ENCODE results near the gene DYSF. TPM values are rescaled to one million over a fixed set of nuclear protein-coding genes. Genes with fewer than 3 reads are reported as not detected.

Gene DYSF
- total and polyA plus RNA-seq, 2 donors from 2014 or later = 11.3 to 19.8 TPM

DNA sequence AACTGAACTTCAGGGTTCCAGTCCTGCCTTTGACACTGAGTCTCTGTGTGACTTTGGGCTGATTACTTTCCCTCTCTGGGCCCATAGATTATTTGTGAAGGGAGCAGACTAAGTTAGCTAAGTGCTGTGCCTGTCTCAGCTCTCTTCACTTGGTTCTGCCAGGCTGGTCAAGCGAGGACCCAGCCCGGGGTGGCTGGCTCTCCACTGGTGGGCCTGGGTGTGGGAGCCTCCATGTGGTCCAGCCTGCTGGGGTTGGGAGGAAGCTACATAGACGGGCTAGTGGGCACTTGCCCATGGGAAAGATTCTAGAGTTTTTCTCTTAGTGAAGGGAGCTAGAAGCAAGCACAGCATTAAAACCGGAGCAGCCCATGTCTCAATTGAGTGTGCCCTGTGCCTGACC, 59.0 kb downstream of the DYSF start:
- no peak for FAIRE-seq
- TF ChIP-seq, protein P1, sequence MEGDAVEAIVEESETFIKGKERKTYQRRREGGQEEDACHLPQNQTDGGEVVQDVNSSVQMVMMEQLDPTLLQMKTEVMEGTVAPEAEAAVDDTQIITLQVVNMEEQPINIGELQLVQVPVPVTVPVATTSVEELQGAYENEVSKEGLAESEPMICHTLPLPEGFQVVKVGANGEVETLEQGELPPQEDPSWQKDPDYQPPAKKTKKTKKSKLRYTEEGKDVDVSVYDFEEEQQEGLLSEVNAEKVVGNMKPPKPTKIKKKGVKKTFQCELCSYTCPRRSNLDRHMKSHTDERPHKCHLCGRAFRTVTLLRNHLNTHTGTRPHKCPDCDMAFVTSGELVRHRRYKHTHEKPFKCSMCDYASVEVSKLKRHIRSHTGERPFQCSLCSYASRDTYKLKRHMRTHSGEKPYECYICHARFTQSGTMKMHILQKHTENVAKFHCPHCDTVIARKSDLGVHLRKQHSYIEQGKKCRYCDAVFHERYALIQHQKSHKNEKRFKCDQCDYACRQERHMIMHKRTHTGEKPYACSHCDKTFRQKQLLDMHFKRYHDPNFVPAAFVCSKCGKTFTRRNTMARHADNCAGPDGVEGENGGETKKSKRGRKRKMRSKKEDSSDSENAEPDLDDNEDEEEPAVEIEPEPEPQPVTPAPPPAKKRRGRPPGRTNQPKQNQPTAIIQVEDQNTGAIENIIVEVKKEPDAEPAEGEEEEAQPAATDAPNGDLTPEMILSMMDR (IDR thresholded peaks at IDR 0.05; ENCODE audit: borderline replicate concordance, extremely low read depth, insufficient read depth) = no peak
- Histone ChIP-seq H3K9me3 (ENCODE audit: control insufficient read depth in 2 of 3, insufficient read depth in 1 of 3, low read length in 3 of 3) (no peaks in the 10 kb centered on the region), H3K36me3 (ENCODE audit: control insufficient read depth in 2 of 3, insufficient read depth in 3 of 3, low read length in 3 of 3) (no peaks in the 10 kb centered on the region), H3K9ac (ENCODE audit: low read length in 3 of 3) (no peak overlapping the region), H3K27ac (ENCODE audit: low read depth in 2 of 2, low read length in 2 of 2) (no peak overlapping the region), H3K4me3 (ENCODE audit: low read length in 3 of 3) (no peak overlapping the region), H3K27me3 (ENCODE audit: control insufficient read depth, insufficient read depth, low read length) (no peaks in the 10 kb centered on the region), H3K4me1 (ENCODE audit: control insufficient read depth in 2 of 3, insufficient read depth in 2 of 3, low read depth in 1 of 3, low read length in 3 of 3) (no peaks in the 10 kb centered on the region)
- no peak for DNase-seq
- intact Hi-C loops (cut with DNase I) = no loop called here

DNA sequence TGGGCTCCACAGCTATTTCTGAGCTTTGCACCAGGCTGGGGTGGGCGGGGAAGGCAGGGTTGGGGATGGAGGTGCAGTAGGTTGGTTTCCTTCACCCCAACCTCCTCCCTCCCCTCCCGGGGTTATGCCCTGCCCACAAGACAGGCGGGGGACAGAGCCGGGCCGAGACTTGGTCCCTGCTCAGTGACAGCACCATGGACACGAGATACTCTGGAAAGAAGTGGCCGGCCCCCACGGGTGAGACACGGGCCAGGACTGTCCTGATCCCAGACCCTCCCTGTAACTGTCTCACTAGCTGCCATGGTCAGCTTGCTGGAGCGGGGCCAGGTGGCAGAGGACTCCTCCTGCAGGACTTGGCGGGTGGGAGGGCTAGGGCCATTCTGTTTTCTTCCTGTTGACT, 59.7 kb downstream of the DYSF start:
- H3K9me3 ChIP-seq (ENCODE audit: control insufficient read depth in 2 of 3, insufficient read depth in 1 of 3, low read length in 3 of 3) = no peaks in the 10 kb centered on the region
- DNase-seq = peak in 1 of 5 donors; percentile 22

DNA sequence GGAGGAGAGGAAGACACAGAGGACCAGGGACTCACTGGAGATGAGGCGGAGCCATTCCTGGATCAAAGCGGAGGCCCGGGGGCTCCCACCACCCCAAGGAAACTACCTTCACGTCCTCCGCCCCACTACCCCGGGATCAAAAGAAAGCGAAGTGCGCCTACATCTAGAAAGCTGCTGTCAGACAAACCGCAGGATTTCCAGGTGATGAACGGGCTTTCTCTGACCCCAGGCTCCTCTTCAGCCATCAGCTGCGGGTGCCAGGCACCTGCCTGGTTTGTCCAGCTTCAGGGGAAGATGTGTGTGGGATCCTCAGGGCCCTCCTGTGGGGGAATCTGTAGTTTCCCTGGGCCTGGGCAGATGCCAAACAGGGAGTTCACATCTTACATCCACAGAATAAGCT, 60.4 kb downstream of the DYSF start:
- TF ChIP-seq, protein P1 (IDR thresholded peaks at IDR 0.05; ENCODE audit: borderline replicate concordance, extremely low read depth, insufficient read depth) = no peak
- FAIRE-seq = no peak
- H3K9me3 ChIP-seq (ENCODE audit: control insufficient read depth in 2 of 3, insufficient read depth in 1 of 3, low read length in 3 of 3) = no peaks in the 10 kb centered on the region
- H3K9ac ChIP-seq (ENCODE audit: low read length in 3 of 3) = no peak overlapping the region
- no peaks in the 10 kb centered on the region for H3K36me3 ChIP-seq (ENCODE audit: control insufficient read depth in 2 of 3, insufficient read depth in 3 of 3, low read length in 3 of 3)
- H3K4me3 ChIP-seq (ENCODE audit: low read length in 3 of 3) = no peak overlapping the region
- no peak overlapping the region for H3K27ac ChIP-seq (ENCODE audit: low read depth in 2 of 2, low read length in 2 of 2)
- H3K4me1 ChIP-seq (ENCODE audit: control insufficient read depth in 2 of 3, insufficient read depth in 2 of 3, low read depth in 1 of 3, low read length in 3 of 3) = no peaks in the 10 kb centered on the region
- DNase-seq = no peak
- no peaks in the 10 kb centered on the region for H3K27me3 ChIP-seq (ENCODE audit: control insufficient read depth, insufficient read depth, low read length)
- intact Hi-C loops (cut with DNase I) = no loop called here

More for the DNA sequence above, 59.7 kb downstream of the DYSF start:
- no peak for FAIRE-seq
- H3K4me3 ChIP-seq (ENCODE audit: low read length in 3 of 3) = no peak overlapping the region
- no peak overlapping the region for H3K9ac ChIP-seq (ENCODE audit: low read length in 3 of 3)
- no peaks in the 10 kb centered on the region for H3K27me3 ChIP-seq (ENCODE audit: control insufficient read depth, insufficient read depth, low read length)
- no peaks in the 10 kb centered on the region for H3K4me1 ChIP-seq (ENCODE audit: control insufficient read depth in 2 of 3, insufficient read depth in 2 of 3, low read depth in 1 of 3, low read length in 3 of 3)
- H3K27ac ChIP-seq (ENCODE audit: low read depth in 2 of 2, low read length in 2 of 2) = no peak overlapping the region
- intact Hi-C loops (cut with DNase I) = no loop called here
- TF ChIP-seq, protein P1 (IDR thresholded peaks at IDR 0.05; ENCODE audit: borderline replicate concordance, extremely low read depth, insufficient read depth) = no peak
- H3K36me3 ChIP-seq (ENCODE audit: control insufficient read depth in 2 of 3, insufficient read depth in 3 of 3, low read length in 3 of 3) = no peaks in the 10 kb centered on the region

DNA sequence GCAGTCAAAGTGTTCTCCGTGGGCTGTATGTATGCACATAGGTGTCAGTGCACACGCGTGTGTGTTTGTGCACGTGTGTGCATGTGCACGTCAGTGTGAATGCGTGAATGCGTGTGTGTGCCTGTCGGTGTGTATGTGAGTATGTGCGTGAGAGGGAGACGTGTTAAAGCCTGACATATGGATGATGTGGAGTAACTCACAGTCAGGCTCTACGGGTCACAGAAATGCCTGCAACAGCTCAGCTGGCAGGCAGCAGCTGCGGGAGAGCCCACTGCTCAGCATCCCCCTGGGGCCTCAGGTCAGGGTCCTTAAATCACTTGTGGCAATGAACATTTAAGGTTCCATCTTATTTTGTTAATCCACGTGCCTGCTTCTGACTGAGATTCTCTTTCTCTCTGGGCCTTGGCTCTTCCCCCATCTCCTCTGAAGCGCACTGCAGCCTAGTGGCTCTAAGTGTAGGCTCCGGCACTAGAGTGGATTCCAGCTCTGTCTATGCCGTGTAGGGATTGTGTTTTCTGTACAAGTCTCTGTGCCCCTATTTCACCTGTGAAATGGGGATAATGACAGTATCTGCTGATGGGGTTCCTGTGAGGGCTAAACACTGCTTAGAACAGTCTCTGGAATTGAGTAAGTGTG, 63.0 kb downstream of the DYSF start:
- Histone ChIP-seq H3K27me3 (ENCODE audit: control insufficient read depth, insufficient read depth, low read length) (no peaks in the 10 kb centered on the region), H3K36me3 (ENCODE audit: control insufficient read depth in 2 of 3, insufficient read depth in 3 of 3, low read length in 3 of 3) (no peaks in the 10 kb centered on the region), H3K4me1 (ENCODE audit: control insufficient read depth in 2 of 3, insufficient read depth in 2 of 3, low read depth in 1 of 3, low read length in 3 of 3) (no peaks in the 10 kb centered on the region), H3K27ac (ENCODE audit: low read depth in 2 of 2, low read length in 2 of 2) (no peak overlapping the region), H3K9me3 (ENCODE audit: control insufficient read depth in 2 of 3, insufficient read depth in 1 of 3, low read length in 3 of 3) (no peaks in the 10 kb centered on the region), H3K9ac (ENCODE audit: low read length in 3 of 3) (no peak overlapping the region), H3K4me3 (ENCODE audit: low read length in 3 of 3) (no peak overlapping the region)
- intact Hi-C loops (cut with DNase I) = no loop called here
- peak in 1 of 5 donors; percentile 12 for DNase-seq
- TF ChIP-seq, protein P1 (IDR thresholded peaks at IDR 0.05; ENCODE audit: borderline replicate concordance, extremely low read depth, insufficient read depth) = no peak
- FAIRE-seq = no peak

All from kidney (tissue), 14 donors.